HG03378 (cell line): ENCODE results near the gene NPB.

ENCODE experiments used
- ATAC-seq: cut with Tn5 transposase; IDR thresholded peaks from one replicate; pipeline ENCODE4 v1.9.1; 2021; ENCODE audit warnings: mild to moderate bottlenecking, moderate library complexity; ENCODE audit not compliant: unreplicated experiment

The NPB gene

DNA sequence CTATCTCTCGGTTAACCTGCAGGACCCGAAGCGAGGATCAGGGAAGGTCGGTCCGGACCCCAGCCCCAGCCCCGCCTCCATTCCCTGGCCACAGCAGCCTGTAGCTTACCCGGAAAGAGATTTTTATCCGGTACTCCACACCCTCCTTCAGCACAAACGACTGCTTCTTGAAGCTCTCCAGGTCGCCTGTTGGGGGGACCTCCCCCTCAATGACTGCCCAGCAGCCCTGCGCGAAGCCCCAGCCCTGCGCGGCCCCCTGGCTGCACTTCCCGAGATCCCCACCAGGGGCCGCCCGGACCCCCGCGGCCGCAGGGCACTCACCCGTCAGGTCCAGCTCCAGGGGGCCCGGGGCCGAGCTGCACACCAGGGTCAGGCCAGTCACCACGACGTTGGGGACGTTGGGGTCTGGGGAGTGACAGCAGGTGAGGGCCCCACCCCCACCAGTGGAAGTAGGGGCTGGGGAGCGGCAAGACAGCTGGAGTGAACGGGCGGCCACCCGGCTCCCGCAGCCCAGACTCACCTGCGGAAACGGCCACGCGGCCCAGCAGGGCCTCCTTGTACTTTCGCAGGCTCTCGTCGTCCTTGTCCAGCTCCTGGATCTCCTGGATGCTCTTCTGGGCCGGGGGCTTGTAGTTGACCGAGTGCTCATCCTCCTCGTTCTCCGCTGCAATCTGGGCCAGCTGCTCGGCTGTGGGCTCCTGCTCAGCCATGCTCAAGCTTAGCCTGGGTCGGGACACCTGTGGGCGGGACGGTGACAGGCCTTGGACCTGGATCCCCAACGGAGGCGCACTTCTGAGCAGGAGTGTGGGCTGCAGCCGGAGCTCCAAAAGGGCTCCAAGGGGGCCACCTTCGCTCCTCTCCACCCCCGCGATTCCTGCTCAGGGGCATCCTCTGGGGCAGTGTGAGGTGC lies 32.6 kb upstream of the NPB start:
- no peak for ATAC-seq

DNA sequence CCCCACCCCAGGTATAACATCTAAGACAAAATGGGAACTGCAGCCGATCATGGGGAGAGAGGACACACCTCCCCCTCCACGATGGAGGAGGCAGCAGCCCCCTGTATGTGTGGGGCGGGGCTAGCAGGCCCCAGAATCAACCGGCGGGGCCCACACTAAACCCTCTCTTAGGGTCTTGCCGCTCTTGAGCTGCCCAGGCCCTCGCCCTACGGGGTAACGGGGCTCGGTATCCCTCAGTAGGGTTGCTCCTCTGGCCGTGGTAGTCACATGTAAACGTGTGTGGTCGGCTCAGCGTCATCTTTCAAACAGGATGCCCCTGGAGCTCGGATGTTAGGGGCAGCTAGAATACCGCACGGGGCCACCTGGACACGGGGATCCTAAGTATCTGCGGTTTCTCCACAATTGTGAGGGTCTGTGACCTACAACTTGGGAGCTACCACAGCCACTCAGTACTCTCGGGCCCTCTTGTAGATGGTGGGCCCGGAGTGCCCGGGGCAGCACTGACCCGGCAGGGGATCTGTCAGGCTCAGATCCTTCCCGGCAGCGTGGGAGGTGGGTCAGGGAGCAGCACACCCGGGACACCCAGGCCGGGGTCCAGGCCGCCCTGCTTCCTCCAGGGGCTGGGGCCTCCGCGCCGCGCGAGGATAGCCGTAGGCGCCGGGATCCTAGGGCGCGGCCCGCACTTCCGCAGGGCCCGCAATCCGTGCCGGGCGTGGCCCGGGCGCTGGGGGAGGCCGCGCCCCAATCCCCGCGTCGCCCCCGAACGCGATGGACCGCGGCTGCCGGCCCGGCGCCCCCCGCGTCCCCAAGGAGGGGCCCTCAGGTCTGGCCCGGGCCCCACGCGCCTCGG lies 31.7 kb upstream of the NPB start:
- ATAC-seq, result no peak

DNA sequence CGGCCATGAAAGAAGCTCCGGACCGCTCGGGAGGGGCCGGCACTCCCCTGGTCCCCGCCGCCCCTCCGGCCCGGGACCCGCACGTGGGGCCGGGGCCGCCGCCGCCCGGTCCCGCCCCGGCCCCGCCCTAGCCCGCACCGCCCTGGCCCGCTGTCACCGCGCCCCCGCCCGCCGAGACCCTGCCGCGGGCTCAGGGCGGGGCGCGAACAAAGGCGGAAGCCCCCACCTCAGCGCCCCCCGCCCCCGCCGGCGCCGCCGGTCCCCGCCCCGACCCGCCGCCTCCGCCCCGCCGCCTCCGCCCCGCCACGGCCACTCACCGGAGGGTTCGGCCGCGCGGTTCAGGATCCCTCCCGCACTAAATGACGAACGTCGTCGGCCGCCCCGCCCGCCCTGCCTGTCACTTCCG lies 31.1 kb upstream of the NPB start, which contains the start of gene ARHGDIA:
TSS of gene ARHGDIA (minus strand) at position 357 of the 406 bp plus-strand sequence. CDS start 1,407 bp downstream, outside the sequence.
- no peak for ATAC-seq

DNA sequence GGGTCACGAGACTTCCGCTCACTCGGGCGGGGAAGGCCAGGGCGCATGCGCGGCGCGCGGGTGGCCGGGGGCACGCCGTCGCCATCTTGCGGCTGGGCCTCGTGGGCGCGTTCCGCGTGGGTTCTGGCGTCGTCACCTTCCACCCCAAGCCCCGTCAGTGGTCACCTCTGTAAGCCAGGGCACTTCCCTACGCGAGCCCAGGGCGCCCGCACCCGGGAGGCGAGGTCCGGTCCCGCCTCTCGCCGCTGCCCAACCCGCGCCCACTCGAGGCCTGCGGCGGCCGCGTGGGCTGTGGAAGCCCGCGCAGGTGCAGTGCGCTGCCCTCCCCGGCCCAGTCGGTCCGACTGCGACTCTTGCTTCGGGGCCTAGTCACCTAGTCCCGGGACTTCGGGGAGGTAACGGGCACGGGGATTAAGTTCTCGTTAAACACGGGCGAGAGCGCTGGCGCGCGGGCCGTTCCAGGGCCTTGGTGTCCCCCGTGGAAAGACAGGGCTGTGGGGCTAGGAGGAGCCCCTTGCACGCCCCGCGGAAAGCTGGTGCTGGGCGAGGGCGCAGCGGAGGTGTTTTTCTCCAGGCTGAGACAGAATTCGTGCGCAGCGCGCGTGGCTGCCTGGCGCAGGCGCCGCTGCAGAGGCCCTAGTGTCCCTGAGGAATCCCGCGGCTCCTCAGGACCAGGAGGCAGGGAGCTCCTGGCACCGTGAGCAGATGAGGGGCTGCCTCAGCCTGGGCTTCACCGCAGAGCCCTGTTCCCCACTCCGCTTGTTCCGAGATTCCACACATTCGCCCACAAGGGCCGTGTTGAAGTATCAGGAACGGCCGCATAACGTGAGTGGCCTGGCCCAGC lies 30.4 kb upstream of the NPB start:
- ATAC-seq, result no peak

DNA sequence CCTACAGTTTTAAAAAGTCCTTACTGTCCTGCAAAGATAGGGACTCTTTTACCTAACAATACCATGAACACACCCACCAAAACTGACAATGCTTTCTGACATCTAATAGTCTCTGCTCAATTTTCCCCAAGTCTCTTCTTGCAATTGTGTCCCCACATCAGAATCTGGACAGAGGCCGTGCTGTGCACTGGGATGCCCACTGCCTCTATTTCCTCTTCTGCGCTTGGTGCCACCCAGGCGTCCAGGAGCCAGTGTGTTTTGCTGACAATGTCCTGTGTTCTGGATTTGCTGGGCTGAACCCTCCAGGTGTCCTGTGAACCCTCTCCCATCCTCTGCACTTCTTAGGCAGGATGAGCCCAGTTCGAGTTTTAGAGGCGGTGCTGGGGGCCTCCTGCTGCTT lies 24.5 kb upstream of the NPB start:
- no peak for ATAC-seq

DNA sequence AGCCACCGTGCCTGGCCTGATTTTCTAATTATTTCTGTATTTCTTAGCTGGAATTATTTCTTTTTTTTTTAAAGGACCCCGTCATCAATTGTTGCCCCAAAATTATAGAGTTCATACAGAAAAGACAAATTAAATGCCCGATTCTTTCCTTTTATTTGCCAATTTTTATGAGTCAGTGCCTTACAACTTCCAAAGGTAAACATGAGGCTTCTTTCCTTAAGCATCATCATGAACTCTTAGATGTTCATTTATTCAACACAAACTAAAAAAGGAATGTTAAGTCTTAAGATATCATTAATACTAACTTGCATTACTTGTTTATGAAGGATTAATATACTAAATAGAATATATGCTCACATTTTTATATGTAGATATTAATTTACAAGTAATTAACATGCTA lies 23.7 kb upstream of the NPB start:
- ATAC-seq, result no peak

DNA sequence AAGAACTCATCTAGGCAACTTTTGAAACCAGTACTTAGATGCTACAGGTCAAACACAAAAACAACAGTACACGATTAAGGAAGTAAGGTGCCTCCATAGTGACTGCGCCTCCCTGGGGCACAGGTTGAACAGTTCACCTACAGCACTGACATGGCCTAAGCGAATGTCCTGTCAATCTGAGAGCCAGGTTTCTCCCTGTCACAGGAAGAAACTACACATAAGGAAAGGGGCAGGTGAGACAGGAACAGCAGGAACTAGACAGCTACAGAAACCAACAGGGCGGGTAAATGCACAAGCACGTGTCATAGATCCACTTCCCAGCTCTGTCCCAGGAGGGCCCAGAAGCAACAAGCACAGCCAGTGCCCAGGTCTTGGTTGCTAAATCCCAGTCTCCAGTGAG lies 22.9 kb upstream of the NPB start:
- ATAC-seq, result no peak

DNA sequence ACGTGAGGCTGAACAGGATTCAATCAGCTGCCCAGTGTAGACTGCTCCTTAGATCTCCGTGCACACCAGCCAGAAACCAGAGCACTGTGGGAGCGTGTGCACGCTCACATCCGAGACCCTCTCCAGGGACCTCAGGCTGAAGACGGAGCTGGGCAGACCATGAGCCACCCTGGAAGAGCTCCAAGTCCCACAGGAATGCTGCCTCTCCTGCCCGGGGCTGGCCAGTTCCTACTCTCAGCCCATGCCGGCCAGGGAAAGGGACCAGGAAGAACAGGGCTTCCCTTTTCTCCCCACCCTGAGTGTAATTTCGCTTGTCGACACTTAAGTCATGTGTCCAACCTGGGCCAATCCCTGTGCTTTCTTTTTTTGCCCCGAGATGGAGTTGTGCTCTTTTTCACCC lies 17.5 kb upstream of the NPB start:
- no peak for ATAC-seq

DNA sequence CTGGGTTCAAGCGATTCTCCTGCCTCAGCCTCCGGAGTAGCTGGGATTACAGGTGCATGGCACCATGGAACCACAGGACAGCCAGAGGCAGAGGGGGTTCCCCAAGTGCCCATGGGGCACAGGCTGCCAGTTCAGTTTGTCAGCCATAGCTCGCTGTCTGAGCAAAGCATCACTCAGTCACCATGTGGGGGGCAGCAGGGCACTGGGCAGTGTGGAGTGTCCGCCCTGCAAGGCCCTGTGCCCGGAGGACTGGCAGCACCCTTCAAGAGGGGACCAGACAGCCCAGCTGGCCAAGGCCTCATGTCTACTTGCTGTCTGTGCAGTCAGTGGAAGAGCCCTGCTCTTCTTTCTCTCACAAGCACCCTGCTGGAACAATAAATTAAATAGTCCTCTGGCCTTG lies 17.1 kb upstream of the NPB start:
- ATAC-seq, result no peak

DNA sequence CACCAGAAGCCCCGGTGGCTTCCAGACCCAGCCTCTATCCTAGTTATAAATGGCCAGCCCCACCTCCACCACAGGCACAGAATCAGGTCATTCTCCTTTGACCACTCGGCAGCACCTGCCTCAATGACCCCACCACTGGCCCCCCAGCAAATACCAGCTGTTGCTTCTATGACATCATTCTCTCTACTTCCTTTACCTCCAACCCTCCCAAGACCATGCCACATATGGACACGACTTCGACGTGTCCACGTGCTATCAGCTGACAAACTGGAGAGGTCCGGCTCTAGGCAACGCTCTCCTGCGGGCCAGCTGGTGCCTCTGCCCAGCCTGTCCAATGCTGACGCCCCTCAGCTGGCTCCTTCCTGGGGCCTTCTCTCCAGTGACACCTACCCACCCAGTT lies 16.6 kb upstream of the NPB start:
- ATAC-seq, result no peak

DNA sequence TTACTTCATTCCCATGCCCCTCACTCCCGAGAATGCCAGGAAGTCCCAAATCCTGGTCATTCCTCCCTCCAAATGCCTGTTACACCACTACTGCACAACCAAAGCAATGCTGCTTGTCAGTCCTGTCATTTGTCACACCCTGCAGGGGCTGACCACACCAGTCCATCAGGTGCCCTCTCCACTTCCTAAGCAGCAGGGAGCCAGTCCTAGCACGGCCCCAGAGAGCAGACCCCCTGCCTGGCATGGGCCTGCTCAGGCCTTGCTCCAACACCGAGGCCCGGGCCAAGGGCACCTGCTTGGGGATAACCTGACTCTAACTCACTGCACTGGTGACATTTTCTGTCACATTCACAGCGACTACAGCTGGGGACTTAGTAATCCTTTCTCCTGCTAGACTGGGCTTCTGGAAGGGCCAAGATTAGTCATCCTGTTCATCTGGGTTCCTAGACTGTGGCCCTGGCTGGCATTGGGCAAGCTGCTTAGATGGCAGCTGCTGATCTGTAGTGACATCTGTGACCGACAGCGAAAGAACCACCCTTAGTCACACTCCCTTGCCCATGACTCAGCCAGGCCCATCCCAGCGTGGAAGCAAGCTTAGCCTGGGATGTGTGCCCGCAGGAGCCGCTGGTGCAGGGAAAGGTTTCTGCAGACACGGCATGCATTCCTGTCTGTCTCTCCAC lies 16.0 kb upstream of the NPB start:
- ATAC-seq, result no peak

DNA sequence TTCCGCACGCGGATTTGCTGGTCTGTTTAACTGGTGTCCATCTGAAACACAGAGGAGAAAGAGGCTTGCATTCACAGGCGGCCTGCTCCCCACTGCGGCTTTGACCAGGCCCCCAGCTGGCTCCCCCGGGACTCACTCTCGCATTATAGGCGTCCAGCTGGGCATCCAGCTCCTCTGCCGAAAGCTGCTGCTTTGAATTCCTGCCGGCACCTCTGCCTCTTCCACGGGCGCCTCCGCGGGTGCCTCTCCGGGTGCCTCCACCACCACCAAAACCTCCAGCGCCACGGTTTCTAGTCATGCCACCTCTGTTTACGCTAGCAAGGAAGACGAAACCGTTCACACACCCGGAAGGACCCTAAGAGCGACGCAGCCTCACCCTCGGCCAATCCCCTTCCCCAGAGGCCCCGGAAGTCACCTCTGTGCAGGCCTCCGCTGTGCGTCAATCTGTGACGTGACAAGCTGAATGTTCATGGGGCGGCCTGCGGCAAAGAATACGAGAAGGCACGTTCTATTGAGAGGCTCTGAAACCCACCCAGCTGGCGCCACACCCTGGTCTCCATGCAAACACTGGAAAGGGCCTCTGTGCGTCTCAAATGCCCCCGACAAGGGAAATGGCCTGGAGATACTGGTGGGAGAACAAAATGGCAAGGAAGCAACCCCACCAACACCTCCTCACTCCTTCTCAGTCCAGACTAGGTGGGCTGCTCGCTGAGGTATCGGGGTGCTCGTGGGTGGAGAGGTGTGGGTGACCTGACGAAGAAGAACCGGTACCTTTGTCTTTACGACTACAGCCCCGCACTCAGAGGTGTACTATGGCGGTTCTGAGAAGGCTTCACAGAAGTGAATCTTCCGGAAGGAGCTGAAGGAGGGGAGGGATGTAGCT lies 13.7 kb upstream of the NPB start:
- no peak for ATAC-seq

DNA sequence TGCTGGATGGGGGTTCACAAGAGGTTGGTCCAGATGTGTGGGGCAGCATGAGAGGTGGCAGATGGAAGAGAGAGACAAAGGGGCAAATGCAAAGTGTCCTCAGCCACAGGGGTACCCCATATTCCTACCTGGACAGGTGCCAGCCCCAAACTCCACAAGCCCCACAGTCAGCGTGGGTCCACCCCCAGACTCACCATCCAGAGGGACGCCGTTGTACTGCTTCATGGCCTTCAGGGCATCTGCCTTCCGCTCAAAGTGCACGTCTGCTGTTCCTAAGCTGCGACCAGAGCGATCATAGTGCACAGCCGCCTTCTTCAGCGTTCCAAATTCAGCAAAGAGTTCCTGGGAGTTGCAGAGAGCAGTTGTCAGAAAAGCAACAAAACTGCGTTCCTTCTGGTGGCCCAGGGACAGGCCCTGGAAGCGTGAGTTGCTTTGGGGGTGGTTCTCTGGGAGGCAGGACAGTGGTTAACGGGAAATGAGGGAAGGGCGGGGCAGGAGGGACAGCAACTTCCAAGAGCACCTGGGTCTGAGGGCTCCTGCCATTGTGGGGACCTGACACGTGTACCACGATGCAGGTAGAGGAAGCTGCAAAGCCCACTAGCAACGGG lies 12.9 kb upstream of the NPB start:
- ATAC-seq, result no peak

DNA sequence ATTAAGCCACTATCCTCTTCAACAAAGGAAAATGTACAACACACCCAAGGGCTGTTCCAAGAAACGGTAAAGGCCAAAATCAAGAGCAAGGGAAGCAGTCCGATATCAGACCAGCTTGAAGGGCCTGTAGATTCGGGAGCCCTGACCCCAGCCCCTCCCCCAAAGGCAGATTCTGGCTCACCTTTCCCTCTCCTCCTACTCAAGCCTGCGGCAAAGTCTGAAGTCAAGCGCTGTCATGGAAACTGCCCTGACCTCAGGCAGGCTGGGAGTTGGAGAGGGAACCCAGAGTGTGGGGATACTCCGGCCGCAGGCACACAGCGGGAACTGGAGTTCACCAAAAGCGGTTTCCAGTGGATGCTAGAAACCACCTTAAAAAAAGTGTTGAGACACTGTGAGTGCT lies 12.4 kb upstream of the NPB start:
- no peak for ATAC-seq

DNA sequence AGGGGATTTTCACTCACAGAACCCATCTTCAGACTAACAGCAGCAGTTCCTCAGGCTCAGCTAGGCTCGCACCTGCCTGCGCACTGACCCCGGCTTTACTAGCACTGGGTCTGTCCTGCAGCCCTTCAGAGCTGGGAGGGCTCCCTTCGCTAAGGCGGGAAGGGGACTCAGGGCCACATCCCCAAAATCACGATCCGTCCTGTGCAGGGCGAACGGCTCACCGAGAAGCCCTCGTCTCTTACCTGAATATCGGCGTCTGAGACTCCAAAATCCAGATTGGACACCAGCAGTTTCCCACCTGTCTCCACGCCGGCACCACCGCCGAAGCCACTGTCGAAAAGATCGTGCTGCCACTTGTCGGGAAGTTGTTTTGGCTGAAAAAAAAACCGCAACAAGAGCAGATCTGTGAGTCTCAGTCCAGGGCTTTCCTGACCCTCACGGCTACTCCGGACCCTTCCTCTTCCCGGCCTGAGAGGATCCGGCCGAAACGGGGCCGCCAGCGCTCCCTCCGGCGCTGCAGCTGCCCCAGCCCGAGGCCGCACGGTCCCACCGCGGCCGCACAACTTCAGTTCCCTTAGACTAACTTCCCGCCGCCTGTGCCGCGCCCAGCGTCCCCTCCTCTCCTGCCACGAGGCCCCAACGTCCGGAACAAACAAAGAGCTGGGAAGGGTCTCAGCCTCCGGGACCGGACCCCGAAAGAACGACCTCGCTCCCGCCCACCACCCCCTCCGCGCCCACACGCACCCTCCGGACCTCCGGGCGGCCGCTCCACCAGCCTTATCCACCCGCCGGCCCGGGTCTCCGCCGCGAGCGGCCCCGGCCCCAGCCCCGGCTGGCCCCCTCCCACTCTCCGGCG lies 11.4 kb upstream of the NPB start:
- ATAC-seq, result peak; percentile 5

DNA sequence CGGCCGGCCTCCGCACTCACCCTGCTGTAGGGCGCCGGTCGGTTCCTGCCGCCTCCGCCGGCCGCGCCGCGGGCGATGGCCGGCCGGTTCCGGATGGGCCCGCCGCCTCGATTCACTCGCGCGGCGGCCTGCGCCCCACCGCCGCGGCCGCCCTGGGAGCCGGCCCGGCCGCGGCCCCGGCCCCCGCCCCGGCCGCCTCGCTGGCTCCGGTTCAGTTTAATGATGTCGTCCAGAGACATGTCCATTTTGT lies 10.8 kb upstream of the NPB start:
- ATAC-seq, result no peak

DNA sequence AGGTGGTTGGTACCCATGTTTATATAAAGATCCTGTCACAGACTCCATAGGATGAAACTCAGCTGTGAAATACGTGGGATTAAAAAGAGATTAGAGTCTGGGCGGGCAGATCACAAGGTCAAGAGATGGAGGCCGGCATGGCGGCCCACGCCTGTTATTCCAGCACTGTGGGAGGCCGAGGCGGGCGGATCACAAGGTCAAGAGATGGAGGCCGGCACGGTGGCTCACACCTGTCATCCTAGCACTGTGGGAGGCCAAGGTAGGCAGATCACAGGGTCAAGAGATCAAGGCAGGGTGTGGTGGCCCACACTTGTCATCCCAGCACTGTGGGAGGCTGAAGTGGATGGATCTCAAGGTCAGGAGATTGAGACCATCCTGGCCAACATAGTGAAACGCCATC lies 6.6 kb upstream of the NPB start:
- no peak for ATAC-seq

DNA sequence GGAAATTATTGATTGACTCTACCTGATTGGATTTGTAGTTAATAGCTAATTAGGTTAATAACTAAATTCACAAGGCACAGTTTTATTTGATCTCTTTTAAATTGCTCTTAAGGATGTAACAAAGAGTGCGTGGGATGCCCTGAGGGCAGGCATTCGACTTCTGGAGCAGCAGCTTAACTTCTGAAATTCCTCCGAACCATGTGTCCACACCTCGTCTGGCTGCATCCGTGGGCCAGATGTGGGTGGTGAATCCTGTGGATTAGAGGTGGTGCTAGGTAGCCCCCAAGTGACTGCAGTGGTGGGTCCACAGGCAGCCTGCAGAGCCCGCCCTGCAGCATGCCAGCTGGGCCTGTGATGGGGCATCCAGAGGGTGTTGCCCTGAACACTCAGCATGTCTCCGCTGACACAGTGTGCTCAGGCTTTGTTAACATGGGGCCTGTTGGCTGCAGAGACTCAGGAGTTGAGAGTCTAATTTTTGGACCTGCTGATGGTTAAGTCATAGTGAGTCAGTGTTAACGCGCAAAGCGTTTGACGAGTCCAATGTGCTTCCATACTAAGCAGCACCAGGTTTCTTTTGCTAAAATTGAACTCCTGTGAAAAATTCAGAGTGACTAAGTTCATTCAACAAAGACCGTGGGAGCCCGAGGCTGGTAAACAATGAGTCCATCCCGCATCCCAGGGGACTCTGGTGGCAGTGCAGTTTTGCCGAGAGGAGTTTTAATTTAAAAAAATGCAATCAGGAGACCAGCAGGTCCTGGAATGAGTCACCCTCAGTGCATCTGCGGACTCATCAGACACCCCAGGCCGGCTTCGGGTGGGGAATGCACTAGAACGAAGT lies 3.8 kb upstream of the NPB start:
- no peak for ATAC-seq
